Renal cortex interstitium (tissue), 11 donors: ENCODE results near the gene DST. TPM values are rescaled to one million over a fixed set of nuclear protein-coding genes. Genes with fewer than 3 reads are reported as not detected.
"Not testable (repeated sequence)": the region's sequence is repeated elsewhere in the genome, so short reads cannot be mapped to it uniquely, and the experiment has no call there.

Experiments used
- DNase-seq, 11 donors: peaks; one replicate each; pipeline ENCODE4 v3.0.0-alpha.2; 2013; ENCODE audit warnings: low read depth in 9 of 11, low spot score in 4 of 11; ENCODE audit errors: extremely low read depth in 1 of 11
- polyA plus RNA-seq, 3 donors: library from polyadenylated mRNA; unstranded; fragments of 120-200 nt; gene quantifications; one replicate each; pipeline ENCODE4 v1.2.1, GENCODE V29; 2013; ENCODE audit not compliant: insufficient read length in 3 of 3

Gene DST
- polyA plus RNA-seq, 3 donors, result 196 to 227 (median 206) TPM

GRCh38 chr6:56513631-56514030 lies 129.1 kb downstream of the DST start:
- no peak for DNase-seq

DNA sequence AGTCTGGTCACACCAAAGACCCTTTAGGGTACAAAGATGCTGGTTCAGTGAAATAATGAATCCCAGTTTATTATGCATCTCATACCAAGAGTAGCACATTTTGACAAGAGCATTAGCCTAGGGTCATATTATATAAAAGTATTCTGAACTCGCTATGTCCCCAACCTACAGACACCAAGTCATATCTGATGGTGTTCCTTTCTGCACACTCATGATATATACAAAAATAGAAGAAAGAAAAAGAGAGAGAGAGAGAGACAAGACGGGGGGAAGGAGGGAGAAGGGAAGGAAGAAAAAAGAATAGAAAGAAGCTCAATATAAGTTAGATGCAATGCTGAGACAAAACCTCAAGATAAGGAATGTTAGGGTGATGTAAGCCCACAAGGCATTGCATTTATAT lies 131.1 kb downstream of the DST start:
- no peak for DNase-seq

- DNase-seq, result no peak
Observed at GRCh38 chr6:56510984-56511531, 131.6 kb downstream of the DST start.

DNA sequence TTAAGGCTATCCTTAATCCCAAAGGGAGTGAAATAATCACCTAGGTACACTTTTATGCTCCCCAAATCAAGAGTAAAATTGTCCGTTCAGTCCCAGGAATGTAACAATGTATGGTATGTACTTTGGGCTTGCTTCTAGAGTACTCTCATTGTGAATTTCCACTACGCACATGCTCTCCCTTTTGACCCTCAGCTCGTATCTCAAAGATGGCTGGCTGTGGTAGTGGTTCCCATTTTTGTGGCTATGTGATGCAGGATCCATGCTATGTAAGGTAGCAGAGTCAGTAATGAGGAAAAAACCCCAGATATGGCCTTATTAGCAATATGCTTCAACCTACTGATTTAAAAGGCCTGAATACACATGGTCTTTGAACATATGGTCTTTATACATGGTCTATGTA lies 133.7 kb downstream of the DST start:
- no peak for DNase-seq

GRCh38 chr6:56507517-56507916 lies 135.2 kb downstream of the DST start:
- no peak for DNase-seq

DNA sequence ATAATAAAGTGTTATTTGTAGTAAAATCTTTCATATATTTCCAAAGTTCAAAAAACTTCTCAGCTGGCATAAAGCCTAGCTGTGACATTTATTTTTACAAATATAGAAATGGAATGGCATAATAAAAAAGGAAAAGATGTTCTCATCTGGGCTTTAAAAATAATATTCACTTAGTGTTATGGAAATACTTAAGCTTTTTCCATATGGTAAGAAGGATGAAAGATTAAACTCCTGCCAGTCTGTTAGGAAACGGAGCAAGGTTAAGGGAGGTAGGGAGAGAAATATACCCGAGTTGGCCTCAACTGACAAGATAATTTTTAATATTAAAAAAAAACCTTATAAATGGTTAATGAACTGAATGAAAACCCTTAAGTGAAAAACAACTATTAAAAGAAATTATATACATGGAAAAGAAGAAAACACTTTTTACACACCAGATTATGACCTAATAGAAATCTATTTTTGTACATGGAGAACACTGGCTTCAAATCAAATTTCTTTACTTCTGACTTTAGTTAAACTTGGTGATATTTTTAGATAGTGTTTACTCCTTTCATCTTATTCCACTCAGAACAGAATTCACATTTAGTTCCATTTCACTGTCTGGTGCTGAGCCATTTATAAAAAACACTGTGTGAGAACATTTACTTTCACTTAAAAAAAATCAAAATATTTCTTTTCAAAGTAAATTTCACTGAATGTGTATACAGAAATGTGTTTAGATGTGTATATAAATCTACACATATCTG lies 137.0 kb downstream of the DST start:
- no peak for DNase-seq

DNA sequence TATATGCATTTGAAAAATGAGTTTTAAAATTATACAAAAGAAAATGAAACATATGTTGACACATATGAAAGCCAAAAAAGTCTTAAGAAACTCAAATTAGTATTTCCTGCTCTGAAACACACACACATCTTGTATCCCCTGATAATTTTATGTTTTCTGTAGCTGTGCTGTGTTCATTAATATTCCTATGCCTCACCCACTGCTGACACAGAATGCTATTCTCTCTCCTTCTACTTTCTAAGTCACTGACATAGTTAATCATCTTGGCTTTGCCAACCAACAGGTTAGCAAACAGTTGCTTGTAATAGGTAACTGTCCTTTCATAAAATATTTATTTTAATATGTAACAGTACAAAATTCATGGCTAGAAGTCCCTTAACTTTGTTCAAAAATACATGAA lies 140.7 kb downstream of the DST start:
- no peak for DNase-seq

- no peak for DNase-seq
Observed at GRCh38 chr6:56499095-56499494, 143.6 kb downstream of the DST start.

- no peak for DNase-seq
Observed at GRCh38 chr6:56497691-56498090, 145.0 kb downstream of the DST start.

DNA sequence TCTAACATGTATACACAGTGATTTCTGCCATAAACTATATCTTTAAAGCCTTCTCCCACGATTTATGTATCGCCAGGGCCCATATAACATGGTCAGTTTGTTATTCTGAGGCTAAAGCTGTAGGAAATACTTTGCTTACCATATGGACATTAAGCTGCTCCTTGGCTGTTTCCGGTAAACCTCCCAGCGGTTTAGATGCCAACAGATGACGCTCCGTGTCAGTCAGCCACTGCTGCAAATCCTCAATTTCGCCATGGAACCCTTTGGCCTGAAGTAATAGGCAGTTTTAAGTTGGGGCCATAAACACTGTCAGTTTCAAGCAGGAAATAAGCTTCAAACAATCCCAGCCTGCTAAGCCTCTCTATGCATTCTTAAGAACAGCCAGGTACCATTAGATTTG lies 145.4 kb downstream of the DST start:
- peak in 5 of 11 donors; percentile 25 to 52 (median 43) for DNase-seq

GRCh38 chr6:56496650-56497049 lies 146.0 kb downstream of the DST start:
- not testable (repeated sequence) for DNase-seq

GRCh38 chr6:56495654-56496053 lies 147.0 kb downstream of the DST start:
- DNase-seq, result no peak

GRCh38 chr6:56491606-56492328 lies 150.9 kb downstream of the DST start:
- DNase-seq, result no peak

- no peak for DNase-seq
Observed at GRCh38 chr6:56490993-56491392, 151.7 kb downstream of the DST start.

- DNase-seq, result no peak
Observed at GRCh38 chr6:56489559-56489958, 153.1 kb downstream of the DST start.

- DNase-seq, result no peak
Observed at GRCh38 chr6:56488281-56488680, 154.4 kb downstream of the DST start.

DNA sequence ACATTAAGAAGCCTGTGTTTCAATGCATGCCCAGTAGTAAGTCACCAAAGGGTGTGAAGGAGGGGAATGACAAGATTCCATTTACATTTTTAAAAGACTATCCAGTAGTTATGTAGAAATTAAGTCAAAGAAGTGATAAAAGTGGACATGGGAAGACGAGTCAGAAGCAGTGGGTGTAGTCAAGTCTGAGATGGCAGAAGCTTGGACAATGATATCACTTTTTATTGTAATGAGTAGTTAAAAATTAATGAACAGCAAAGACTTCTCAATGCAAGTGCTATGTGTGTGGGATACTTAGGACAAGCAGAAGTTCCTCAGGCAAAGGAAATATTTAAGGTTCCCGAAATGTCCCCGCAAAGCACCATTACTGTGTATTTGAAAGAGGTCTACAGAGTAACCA lies 156.0 kb downstream of the DST start:
- DNase-seq, result no peak

DNA sequence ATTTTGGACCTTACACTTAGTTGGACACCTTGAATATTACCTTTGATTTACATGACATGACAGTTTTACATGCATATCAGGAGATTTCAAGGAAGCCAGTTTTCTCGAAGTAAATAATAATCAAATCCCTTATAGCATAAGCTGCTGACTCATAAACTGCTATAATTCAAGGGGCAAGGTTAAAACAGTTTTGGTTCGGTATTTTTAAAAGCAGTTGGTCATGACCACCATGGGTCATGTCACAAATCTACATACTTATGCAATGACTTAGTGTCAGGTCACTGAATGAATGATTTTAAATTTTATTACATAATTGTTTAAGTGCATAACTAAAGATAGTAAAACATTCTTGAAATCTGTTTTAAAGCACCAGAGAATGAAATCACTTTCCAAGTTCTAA lies 158.0 kb downstream of the DST start:
- DNase-seq, result peak in 1 of 11 donors; percentile 20

DNA sequence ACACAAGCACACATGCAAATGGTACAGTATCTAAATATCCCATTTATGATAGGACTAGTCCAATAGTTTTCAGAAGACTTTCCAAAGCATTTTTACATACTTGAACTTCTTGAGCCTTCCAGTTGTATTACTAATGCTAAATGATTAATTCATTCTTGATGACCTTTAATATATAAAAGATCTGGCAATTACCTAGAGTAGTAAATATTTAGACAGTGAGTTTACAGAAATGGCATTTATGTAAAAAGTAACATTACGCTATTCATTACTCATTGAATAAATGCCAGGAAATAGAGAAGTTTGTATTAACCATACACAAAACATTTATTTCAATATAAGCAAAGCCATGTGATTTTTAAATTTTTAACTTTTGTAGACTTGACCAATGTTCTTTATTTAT lies 158.8 kb downstream of the DST start:
- DNase-seq, result no peak

- DNase-seq, result no peak
Observed at GRCh38 chr6:56482525-56482924, 160.2 kb downstream of the DST start.
